GM23338 (cell line): ENCODE data around the gene PDP2. TPM values are rescaled to one million over a fixed set of nuclear protein-coding genes. Genes with fewer than 3 reads are reported as not detected.

Experiments used
- ATAC-seq: fragments of 200-7000 bp; cut with Tn5 transposase; 3 replicates; pipeline ENCODE4 v1.9.1; 2020
- DNase-seq: peaks from one replicate; pipeline ENCODE4 v3.0.0-alpha.2; 2015; ENCODE audit warnings: low spot score
- H2AFZ ChIP-seq: fragments of 200-600 bp; sonication (generic); 2 replicates; pipeline ENCODE4 v1.8.0; 2016; ENCODE audit warnings: antibody characterized with exemption, mild to moderate bottlenecking, moderate library complexity
- H3F3A ChIP-seq: fragments of 200-600 bp; sonication (generic); replicated peaks from 2 replicates; pipeline ENCODE4 v1.8.0; 2017; ENCODE audit warnings: antibody characterized with exemption, mixed run types, low read depth
- H3K27ac ChIP-seq: fragments of 200-600 bp; sonication (generic); 2 replicates; pipeline ENCODE4 v1.6.1; 2016; ENCODE audit warnings: low read depth
- H3K27me3 ChIP-seq: fragments of 200-600 bp; sonication (generic); 2 replicates; pipeline ENCODE4 v1.8.0; 2016; ENCODE audit warnings: mild to moderate bottlenecking, mixed run types, moderate library complexity; ENCODE audit not compliant: insufficient read depth
- H3K36me3 ChIP-seq: fragments of 200-600 bp; sonication (generic); 2 replicates; pipeline ENCODE4 v1.8.0; 2016; ENCODE audit warnings: mild to moderate bottlenecking; ENCODE audit not compliant: insufficient read depth
- H3K4me1 ChIP-seq: fragments of 200-600 bp; sonication (generic); 2 replicates; pipeline ENCODE4 v1.8.0; 2016; ENCODE audit warnings: mild to moderate bottlenecking, moderate library complexity; ENCODE audit not compliant: insufficient read depth
- H3K4me2 ChIP-seq: fragments of 200-600 bp; sonication (generic); 2 replicates; pipeline ENCODE4 v1.7.1; 2017; ENCODE audit warnings: mixed run types
- H3K4me3 ChIP-seq: fragments of 200-600 bp; sonication (generic); 2 replicates; pipeline ENCODE4 v1.6.1; 2016; ENCODE audit warnings: mixed run types
- H3K79me2 ChIP-seq: fragments of 200-600 bp; sonication (generic); replicated peaks from 2 replicates; pipeline ENCODE4 v1.8.0; 2017; ENCODE audit warnings: mild to moderate bottlenecking; ENCODE audit not compliant: insufficient read depth
- H3K9me2 ChIP-seq: fragments of 200-600 bp; sonication (generic); 2 replicates; pipeline ENCODE4 v1.8.0; 2017; ENCODE audit not compliant: insufficient read depth
- H4K20me1 ChIP-seq: fragments of 200-600 bp; sonication (generic); replicated peaks from 2 replicates; pipeline ENCODE4 v1.8.0; 2017; ENCODE audit warnings: mild to moderate bottlenecking; ENCODE audit not compliant: insufficient read depth
- H3K27ac Mint-ChIP-seq: 2 replicates; pipeline ENCODE4 v1.8.0; 2020; ENCODE audit warnings: inconsistent platforms, mild to moderate bottlenecking, moderate library complexity, mixed read lengths
- H3K27me3 Mint-ChIP-seq: 3 replicates; pipeline ENCODE4 v1.8.0; 2022; ENCODE audit warnings: low read depth, mild to moderate bottlenecking, moderate library complexity, mixed read lengths, inconsistent platforms; ENCODE audit not compliant: insufficient read depth, poor library complexity
- H3K36me3 Mint-ChIP-seq: 3 replicates; pipeline ENCODE4 v1.8.0; 2021; ENCODE audit warnings: low read depth, mild to moderate bottlenecking, inconsistent platforms, moderate library complexity, mixed read lengths
- H3K4me1 Mint-ChIP-seq: 3 replicates; pipeline ENCODE4 v1.8.0; 2020; ENCODE audit warnings: mild to moderate bottlenecking, inconsistent platforms, mixed read lengths
- H3K4me3 Mint-ChIP-seq: 3 replicates; pipeline ENCODE4 v1.8.0; 2021; ENCODE audit warnings: moderate library complexity, mild to moderate bottlenecking, inconsistent platforms, mixed read lengths
- H3K9me3 Mint-ChIP-seq: 3 replicates; pipeline ENCODE4 v1.8.0; 2020; ENCODE audit warnings: moderate library complexity, mild to moderate bottlenecking, inconsistent platforms, mixed read lengths
- CREB1 ChIP-seq: fragments of 250-450 bp; sonication (Bioruptor Pico); IDR thresholded peaks from 2 replicates; pipeline ENCODE4 v1.5.0; 2020; ENCODE audit warnings: low read depth, mild to moderate bottlenecking, moderate library complexity
- CTCF ChIP-seq, 2 experiments: fragments of 200-600 bp in 1 of 2; sonication (generic) in 1 of 2; conservative IDR thresholded peaks; 2 replicates each; pipeline versions ENCODE4 v1.5.1 to v1.6.1; 2016 to 2017; ENCODE audit warnings: antibody characterized with exemption in 2 of 2, low read depth in 2 of 2, mild to moderate bottlenecking in 2 of 2, moderate library complexity in 1 of 2
- ETS1 ChIP-seq: IDR thresholded peaks from 2 replicates; pipeline ENCODE4 v1.6.1; 2016; ENCODE audit warnings: antibody characterized with exemption
- EZH2 ChIP-seq: fragments of 200-600 bp; sonication (generic); IDR thresholded peaks from one replicate; pipeline ENCODE4 v1.8.0; 2017; ENCODE audit warnings: antibody characterized with exemption, mild to moderate bottlenecking, low read depth; ENCODE audit not compliant: unreplicated experiment
- EZH2phosphoT487 ChIP-seq: fragments of 200-600 bp; sonication (generic); IDR thresholded peaks from one replicate; pipeline ENCODE4 v1.8.1; 2018; ENCODE audit warnings: antibody characterized with exemption; ENCODE audit not compliant: unreplicated experiment
- JUNB ChIP-seq: IDR thresholded peaks from one replicate; pipeline ENCODE4 v1.6.1; 2016; ENCODE audit warnings: antibody characterized with exemption; ENCODE audit not compliant: unreplicated experiment
- NANOG ChIP-seq: IDR thresholded peaks from 2 replicates; pipeline ENCODE4 v1.6.1; 2016; ENCODE audit warnings: antibody characterized with exemption, borderline replicate concordance
- POLR2AphosphoS5 ChIP-seq: IDR thresholded peaks from 2 replicates; pipeline ENCODE4 v1.6.1; 2016; ENCODE audit warnings: antibody characterized with exemption, low read depth
- REST ChIP-seq: IDR thresholded peaks from one replicate; pipeline ENCODE4 v1.6.1; 2018; ENCODE audit warnings: antibody characterized with exemption; ENCODE audit not compliant: unreplicated experiment
- STAT1 ChIP-seq: IDR thresholded peaks from one replicate; pipeline ENCODE4 v1.6.1; 2016; ENCODE audit warnings: antibody characterized with exemption; ENCODE audit not compliant: unreplicated experiment
- ZNF114 ChIP-seq: fragments of 250-450 bp; sonication (Bioruptor Pico); IDR thresholded peaks from 2 replicates; pipeline ENCODE4 v1.5.0; 2020; ENCODE audit warnings: mild to moderate bottlenecking, moderate library complexity
- ZNF331 ChIP-seq: fragments of 250-450 bp; sonication (Bioruptor Pico); IDR thresholded peaks from 2 replicates; pipeline ENCODE4 v1.5.0; 2020; ENCODE audit warnings: low read depth, mild to moderate bottlenecking, moderate library complexity
- ZNF462 ChIP-seq: fragments of 250-450 bp; sonication (Bioruptor Pico); IDR thresholded peaks from 2 replicates; pipeline ENCODE4 v1.5.0; 2020; ENCODE audit warnings: mild to moderate bottlenecking, moderate library complexity
- polyA plus RNA-seq: library from polyadenylated mRNA; unstranded; fragments of >200 nt; fragmentation: Nextera tagmentation; extraction: Ambion mirVana; gene quantifications from 2 replicates; pipeline ENCODE4 v1.2.1, GENCODE V29; 2016
- total RNA-seq: library from RNA; depleted of rRNA; stranded (reverse); fragments of >200 nt; shearing (Covaris generic); gene quantifications from 2 replicates; pipeline ENCODE4 v1.2.3, GENCODE V29; 2014

The PDP2 gene
- total and polyA plus RNA-seq, 2 experiments from 2014 or later = 9.0 to 23.2 TPM

- Histone ChIP-seq H4K20me1 (no peaks in the 10 kb centered on the region), H3K4me1 (no peaks in the 10 kb centered on the region), H3K4me2 (no peak overlapping the region), H3K36me3 (no peaks in the 10 kb centered on the region), H3K4me3 (no peak overlapping the region), H3K9me2 (no peaks in the 10 kb centered on the region), H3K27me3 (no peaks in the 10 kb centered on the region), H3K79me2 (no peaks in the 10 kb centered on the region), H3F3A (no peaks in the 10 kb centered on the region), H3K27ac (no peak overlapping the region), H2AFZ (no peak overlapping the region)
- Mint-ChIP-seq H3K27ac (no peak overlapping the region), H3K9me3 (no peaks in the 10 kb centered on the region), H3K4me3 (no peak overlapping the region), H3K27me3 (peaks cover 18% of the 10 kb centered on the region), H3K4me1 (peaks cover 2% of the 10 kb centered on the region; the same call in 1 of the 3 replicates), H3K36me3 (no peaks in the 10 kb centered on the region)
- TF ChIP-seq POLR2AphosphoS5 (no peak), ZNF114 (no peak), EZH2phosphoT487 (no peak), CTCF (conservative IDR thresholded peaks at IDR 0.05; ENCODE audit: low read depth in 2 of 2) (no peak), REST (no peak), STAT1 (no peak), JUNB (no peak), ETS1 (no peak), ZNF331 (CRISPR knock-in tag) (no peak), ZNF462 (CRISPR knock-in tag) (no peak), CREB1 (CRISPR knock-in tag) (no peak), NANOG (no peak), EZH2 (no peak)
- DNase-seq (peak; percentile 63), ATAC-seq (peak; percentile 86)
Observed at GRCh38 chr16:66905633-66906539, 25.6 kb downstream of the PDP2 start.
